DOHH2 (cell line): Measurements from ENCODE around the gene C9orf72.

Experiments used
- H3F3A ChIP-seq: fragments of 200-600 bp; sonication (generic), shearing (Covaris generic); 2 replicates; pipeline ENCODE4 v1.6.0; 2016; ENCODE audit warnings: antibody characterized with exemption, mild to moderate bottlenecking; ENCODE audit not compliant: control insufficient read depth, insufficient read depth
- H3K27ac ChIP-seq: fragments of 200-600 bp; sonication (generic); 2 replicates; pipeline ENCODE4 v1.5.1; 2014; ENCODE audit warnings: low read depth, mild to moderate bottlenecking, low read length, moderate library complexity
- H3K27me3 ChIP-seq: fragments of 200-600 bp; sonication (generic); 2 replicates; pipeline ENCODE4 v1.6.1; 2014; ENCODE audit warnings: mild to moderate bottlenecking, low read length, mixed read lengths; ENCODE audit not compliant: control insufficient read depth
- H3K36me3 ChIP-seq: fragments of 200-600 bp; sonication (generic); 2 replicates; pipeline ENCODE4 v1.6.1; 2014; ENCODE audit warnings: mild to moderate bottlenecking, low read length, moderate library complexity, mixed read lengths; ENCODE audit not compliant: control insufficient read depth
- H3K4me1 ChIP-seq: fragments of 200-600 bp; sonication (generic); 2 replicates; pipeline ENCODE4 v1.6.1; 2014; ENCODE audit warnings: mild to moderate bottlenecking, low read length, mixed read lengths; ENCODE audit not compliant: control insufficient read depth
- H3K4me2 ChIP-seq: fragments of 200-600 bp; sonication (generic); 2 replicates; pipeline ENCODE4 v1.6.0; 2014; ENCODE audit warnings: mild to moderate bottlenecking, low read length, moderate library complexity
- H3K4me3 ChIP-seq: fragments of 200-600 bp; sonication (generic); 2 replicates; pipeline ENCODE4 v1.5.1; 2014; ENCODE audit warnings: mild to moderate bottlenecking, low read length, mixed read lengths
- H3K79me2 ChIP-seq: fragments of 200-600 bp; sonication (generic); 2 replicates; pipeline ENCODE4 v1.6.1; 2014; ENCODE audit warnings: mild to moderate bottlenecking, low read length, mixed read lengths; ENCODE audit not compliant: control insufficient read depth
- H3K9me2 ChIP-seq: fragments of 200-600 bp; sonication (generic); replicated peaks from 2 replicates; pipeline ENCODE4 v1.6.1; 2014; ENCODE audit warnings: mild to moderate bottlenecking, low read length, mixed read lengths; ENCODE audit not compliant: control insufficient read depth
- H3K9me3 ChIP-seq: fragments of 200-600 bp; sonication (generic); 2 replicates; pipeline ENCODE4 v1.6.1; 2014; ENCODE audit warnings: antibody characterized with exemption, low read length, mixed read lengths; ENCODE audit not compliant: control insufficient read depth, insufficient read depth
- H4K20me1 ChIP-seq: fragments of 200-600 bp; sonication (generic); 2 replicates; pipeline ENCODE4 v1.6.0; 2014; ENCODE audit warnings: low read depth, mild to moderate bottlenecking, antibody characterized with exemption, low read length, moderate library complexity; ENCODE audit not compliant: control insufficient read depth, insufficient read depth
- EZH2phosphoT487 ChIP-seq: fragments of 200-600 bp; sonication (generic); IDR thresholded peaks from 2 replicates; pipeline ENCODE4 v1.6.1; 2017; ENCODE audit warnings: borderline replicate concordance, mild to moderate bottlenecking, antibody characterized with exemption, low read length, moderate library complexity, mixed read lengths
- TF ChIP-seq, protein P1 (sequence below): fragments of 200-600 bp; sonication (generic); IDR thresholded peaks from one replicate; pipeline ENCODE4 v1.5.1; 2014; ENCODE audit warnings: antibody characterized with exemption, mild to moderate bottlenecking, low read depth, low read length; ENCODE audit not compliant: poor library complexity, severe bottlenecking

C9orf72 gene

GRCh38 chr9:27518809-27519208, 54.5 kb downstream of the C9orf72 start:
- Histone ChIP-seq H3K4me1 (no peaks in the 10 kb centered on the region), H3K4me3 (no peak overlapping the region), H3K9me2 (no peaks in the 10 kb centered on the region), H3K4me2 (no peak overlapping the region), H3K79me2 (no peaks in the 10 kb centered on the region), H3K27ac (no peak overlapping the region), H3F3A (no peaks in the 10 kb centered on the region), H4K20me1 (no peaks in the 10 kb centered on the region), H3K36me3 (no peaks in the 10 kb centered on the region), H3K27me3 (no peaks in the 10 kb centered on the region; the same call in 1 of the 2 replicates), H3K9me3 (no peaks in the 10 kb centered on the region)
- no peak for TF ChIP-seq EZH2phosphoT487
- TF ChIP-seq, protein P1, sequence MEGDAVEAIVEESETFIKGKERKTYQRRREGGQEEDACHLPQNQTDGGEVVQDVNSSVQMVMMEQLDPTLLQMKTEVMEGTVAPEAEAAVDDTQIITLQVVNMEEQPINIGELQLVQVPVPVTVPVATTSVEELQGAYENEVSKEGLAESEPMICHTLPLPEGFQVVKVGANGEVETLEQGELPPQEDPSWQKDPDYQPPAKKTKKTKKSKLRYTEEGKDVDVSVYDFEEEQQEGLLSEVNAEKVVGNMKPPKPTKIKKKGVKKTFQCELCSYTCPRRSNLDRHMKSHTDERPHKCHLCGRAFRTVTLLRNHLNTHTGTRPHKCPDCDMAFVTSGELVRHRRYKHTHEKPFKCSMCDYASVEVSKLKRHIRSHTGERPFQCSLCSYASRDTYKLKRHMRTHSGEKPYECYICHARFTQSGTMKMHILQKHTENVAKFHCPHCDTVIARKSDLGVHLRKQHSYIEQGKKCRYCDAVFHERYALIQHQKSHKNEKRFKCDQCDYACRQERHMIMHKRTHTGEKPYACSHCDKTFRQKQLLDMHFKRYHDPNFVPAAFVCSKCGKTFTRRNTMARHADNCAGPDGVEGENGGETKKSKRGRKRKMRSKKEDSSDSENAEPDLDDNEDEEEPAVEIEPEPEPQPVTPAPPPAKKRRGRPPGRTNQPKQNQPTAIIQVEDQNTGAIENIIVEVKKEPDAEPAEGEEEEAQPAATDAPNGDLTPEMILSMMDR = no peak

DNA sequence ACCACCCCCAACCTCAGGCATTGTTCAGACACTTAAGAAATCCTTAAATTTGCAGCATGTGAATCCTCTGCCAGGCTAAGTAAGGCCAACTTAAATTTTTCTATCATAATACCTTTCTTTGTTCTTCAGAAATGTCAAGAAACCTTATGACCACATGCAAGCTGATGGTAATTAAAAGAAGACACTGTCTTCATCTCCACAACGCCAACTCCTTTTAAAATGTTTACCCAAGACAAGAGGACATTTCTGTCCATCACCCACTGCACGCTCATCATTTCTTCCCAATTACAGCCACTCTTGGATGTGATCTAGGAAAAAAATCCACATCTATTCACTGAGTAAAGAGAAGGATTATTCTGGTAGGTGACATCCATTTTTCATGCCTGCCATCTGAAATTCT, 55.3 kb downstream of the C9orf72 start:
- Histone ChIP-seq H3K4me1 (no peaks in the 10 kb centered on the region), H3K79me2 (no peaks in the 10 kb centered on the region), H3K27ac (no peak overlapping the region), H3F3A (no peaks in the 10 kb centered on the region), H3K36me3 (no peaks in the 10 kb centered on the region), H3K4me2 (no peak overlapping the region), H4K20me1 (no peaks in the 10 kb centered on the region), H3K4me3 (no peak overlapping the region), H3K9me2 (no peaks in the 10 kb centered on the region), H3K9me3 (no peaks in the 10 kb centered on the region), H3K27me3 (peaks cover 2% of the 10 kb centered on the region; the same call in 1 of the 2 replicates)
- TF ChIP-seq, protein P1 = no peak
- TF ChIP-seq EZH2phosphoT487 = no peak

DNA sequence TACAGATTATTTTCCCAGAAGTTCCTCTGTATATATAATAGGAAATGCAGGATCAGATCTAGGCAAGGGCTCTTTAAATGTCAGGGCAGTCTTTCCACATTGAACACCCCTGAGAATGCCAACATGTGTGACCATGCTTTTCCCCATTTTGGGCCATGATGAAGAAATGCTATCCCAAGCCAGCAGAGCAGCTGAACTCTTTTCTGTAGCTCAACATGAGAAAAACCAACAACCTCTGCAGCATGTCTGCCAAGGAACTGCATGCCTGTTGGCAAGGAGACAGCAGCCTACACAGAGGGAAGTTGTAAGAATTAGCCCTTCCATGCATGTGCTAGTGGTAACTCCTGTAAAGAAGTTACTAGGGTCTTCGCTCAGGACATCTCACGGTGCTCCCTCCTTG, 58.7 kb downstream of the C9orf72 start:
- Histone ChIP-seq H3K79me2 (no peaks in the 10 kb centered on the region), H3K9me2 (no peaks in the 10 kb centered on the region)
- TF ChIP-seq EZH2phosphoT487 = no peak
- TF ChIP-seq, protein P1 = no peak

More for the DNA sequence above, 58.7 kb downstream of the C9orf72 start:
- Histone ChIP-seq H3K27me3 (peaks cover 3% of the 10 kb centered on the region; the same call in 1 of the 2 replicates), H3K27ac (no peak overlapping the region), H3K36me3 (no peaks in the 10 kb centered on the region), H3K4me2 (no peak overlapping the region), H3K9me3 (no peaks in the 10 kb centered on the region), H3K4me1 (no peaks in the 10 kb centered on the region), H3F3A (no peaks in the 10 kb centered on the region), H3K4me3 (no peak overlapping the region), H4K20me1 (no peaks in the 10 kb centered on the region)
